ENCODE measurements around the gene SPAG9.
A peak's percentile ranks its signal among the peaks of the same experiment; 100 is the strongest.

SPAG9 gene

GRCh38 chr17:50918071-50918932 is 202.4 kb downstream of the SPAG9 start:
- no peak for DNase-seq (ENCODE audit: low read depth in 2 of 2)

- no peak for DNase-seq (ENCODE audit: low read depth in 2 of 2)
Measured at GRCh38 chr17:50917418-50917743, 203.3 kb downstream of the SPAG9 start.

GRCh38 chr17:50916708-50917417 is 203.8 kb downstream of the SPAG9 start:
- DNase-seq (ENCODE audit: low read depth in 2 of 2) = no peak

- DNase-seq (ENCODE audit: low read depth in 2 of 2) = peak in 1 of 2 donors; percentile 13
Measured at GRCh38 chr17:50916026-50916707, 204.5 kb downstream of the SPAG9 start.

- DNase-seq (ENCODE audit: low read depth in 2 of 2) = no peak
Measured at GRCh38 chr17:50914505-50915063, 206.1 kb downstream of the SPAG9 start.

- DNase-seq (ENCODE audit: low read depth in 2 of 2) = no peak
Measured at GRCh38 chr17:50913120-50913519, 207.5 kb downstream of the SPAG9 start.
